GM19395 (cell line): Measurements from ENCODE around the gene USP17L27.
"Not testable (repeated sequence)": the region's sequence is repeated elsewhere in the genome, so short reads cannot be mapped to it uniquely, and the experiment has no call there.

Source experiments
- ATAC-seq: cut with Tn5 transposase; IDR thresholded peaks from one replicate; pipeline ENCODE4 v1.9.1; 2021; ENCODE audit warnings: mild to moderate bottlenecking, moderate library complexity; ENCODE audit not compliant: unreplicated experiment

The USP17L27 gene, protein sequence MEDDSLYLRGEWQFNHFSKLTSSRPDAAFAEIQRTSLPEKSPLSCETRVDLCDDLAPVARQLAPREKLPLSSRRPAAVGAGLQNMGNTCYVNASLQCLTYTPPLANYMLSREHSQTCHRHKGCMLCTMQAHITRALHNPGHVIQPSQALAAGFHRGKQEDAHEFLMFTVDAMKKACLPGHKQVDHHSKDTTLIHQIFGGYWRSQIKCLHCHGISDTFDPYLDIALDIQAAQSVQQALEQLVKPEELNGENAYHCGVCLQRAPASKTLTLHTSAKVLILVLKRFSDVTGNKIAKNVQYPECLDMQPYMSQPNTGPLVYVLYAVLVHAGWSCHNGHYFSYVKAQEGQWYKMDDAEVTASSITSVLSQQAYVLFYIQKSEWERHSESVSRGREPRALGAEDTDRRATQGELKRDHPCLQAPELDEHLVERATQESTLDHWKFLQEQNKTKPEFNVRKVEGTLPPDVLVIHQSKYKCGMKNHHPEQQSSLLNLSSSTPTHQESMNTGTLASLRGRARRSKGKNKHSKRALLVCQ

DNA sequence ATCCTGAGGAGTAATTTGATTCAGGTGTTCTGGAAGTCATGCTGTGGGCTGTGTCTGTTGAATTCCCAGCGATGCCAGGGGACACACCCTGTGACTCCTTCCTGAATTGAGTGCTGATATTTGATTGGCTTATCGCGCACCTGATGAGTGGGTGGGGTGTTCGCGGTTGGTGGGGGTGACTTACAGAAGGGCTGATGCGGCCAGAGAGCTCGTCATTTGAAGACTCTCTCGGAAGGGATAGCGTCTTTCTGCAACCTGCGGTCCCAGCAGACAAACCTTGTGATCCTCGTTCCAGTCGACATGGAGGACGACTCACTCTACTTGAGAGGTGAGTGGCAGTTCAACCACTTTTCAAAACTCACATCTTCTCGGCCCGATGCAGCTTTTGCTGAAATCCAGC, at the start of gene USP17L27:
Gene USP17L27, plus strand, starts transcription at position 301 of the 400 bp plus-strand sequence. Its CDS starts 0 bp downstream, at position 301.
- ATAC-seq, result not testable (repeated sequence)

DNA sequence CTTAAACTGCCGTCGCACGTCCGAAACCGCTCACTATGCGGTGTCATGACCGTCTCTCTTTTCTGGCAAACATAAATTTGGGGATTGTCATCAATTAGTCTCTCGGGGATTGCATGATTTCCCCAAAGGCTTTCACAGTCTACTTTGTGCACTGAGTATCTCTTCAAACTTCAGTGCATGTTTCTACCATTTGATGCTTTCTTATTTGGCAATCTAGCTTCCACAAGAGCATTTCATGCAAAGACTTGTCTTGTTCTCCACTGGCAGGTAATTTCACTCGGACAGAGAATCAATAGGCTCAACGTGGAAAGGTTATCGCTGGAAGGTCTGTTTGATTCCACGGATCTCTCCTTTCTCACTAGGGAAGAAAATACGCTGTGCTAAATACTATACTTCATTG, 19.8 kb upstream of the USP17L27 start:
- ATAC-seq, result not testable (repeated sequence)

DNA sequence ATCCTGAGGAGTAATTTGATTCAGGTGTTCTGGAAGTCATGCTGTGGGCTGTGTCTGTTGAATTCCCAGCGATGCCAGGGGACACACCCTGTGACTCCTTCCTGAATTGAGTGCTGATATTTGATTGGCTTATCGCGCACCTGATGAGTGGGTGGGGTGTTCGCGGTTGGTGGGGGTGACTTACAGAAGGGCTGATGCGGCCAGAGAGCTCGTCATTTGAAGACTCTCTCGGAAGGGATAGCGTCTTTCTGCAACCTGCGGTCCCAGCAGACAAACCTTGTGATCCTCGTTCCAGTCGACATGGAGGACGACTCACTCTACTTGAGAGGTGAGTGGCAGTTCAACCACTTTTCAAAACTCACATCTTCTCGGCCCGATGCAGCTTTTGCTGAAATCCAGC, 19.1 kb upstream of the USP17L27 start, which contains the start of gene USP17L24:
Gene USP17L24, plus strand, starts transcription at position 301 of the 400 bp plus-strand sequence. Its CDS starts 0 bp downstream, at position 301.
- ATAC-seq, result not testable (repeated sequence)

DNA sequence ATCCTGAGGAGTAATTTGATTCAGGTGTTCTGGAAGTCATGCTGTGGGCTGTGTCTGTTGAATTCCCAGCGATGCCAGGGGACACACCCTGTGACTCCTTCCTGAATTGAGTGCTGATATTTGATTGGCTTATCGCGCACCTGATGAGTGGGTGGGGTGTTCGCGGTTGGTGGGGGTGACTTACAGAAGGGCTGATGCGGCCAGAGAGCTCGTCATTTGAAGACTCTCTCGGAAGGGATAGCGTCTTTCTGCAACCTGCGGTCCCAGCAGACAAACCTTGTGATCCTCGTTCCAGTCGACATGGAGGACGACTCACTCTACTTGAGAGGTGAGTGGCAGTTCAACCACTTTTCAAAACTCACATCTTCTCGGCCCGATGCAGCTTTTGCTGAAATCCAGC, 14.3 kb upstream of the USP17L27 start, which contains the start of gene USP17L25:
Gene USP17L25, plus strand, starts transcription at position 301 of the 400 bp plus-strand sequence. Its CDS starts 0 bp downstream, at position 301.
- ATAC-seq, result not testable (repeated sequence)

DNA sequence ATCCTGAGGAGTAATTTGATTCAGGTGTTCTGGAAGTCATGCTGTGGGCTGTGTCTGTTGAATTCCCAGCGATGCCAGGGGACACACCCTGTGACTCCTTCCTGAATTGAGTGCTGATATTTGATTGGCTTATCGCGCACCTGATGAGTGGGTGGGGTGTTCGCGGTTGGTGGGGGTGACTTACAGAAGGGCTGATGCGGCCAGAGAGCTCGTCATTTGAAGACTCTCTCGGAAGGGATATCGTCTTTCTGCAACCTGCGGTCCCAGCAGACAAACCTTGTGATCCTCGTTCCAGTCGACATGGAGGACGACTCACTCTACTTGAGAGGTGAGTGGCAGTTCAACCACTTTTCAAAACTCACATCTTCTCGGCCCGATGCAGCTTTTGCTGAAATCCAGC, 9.6 kb upstream of the USP17L27 start, which contains the start of gene USP17L26:
Gene USP17L26, plus strand, starts transcription at position 301 of the 400 bp plus-strand sequence. Its CDS starts 0 bp downstream, at position 301.
- not testable (repeated sequence) for ATAC-seq

DNA sequence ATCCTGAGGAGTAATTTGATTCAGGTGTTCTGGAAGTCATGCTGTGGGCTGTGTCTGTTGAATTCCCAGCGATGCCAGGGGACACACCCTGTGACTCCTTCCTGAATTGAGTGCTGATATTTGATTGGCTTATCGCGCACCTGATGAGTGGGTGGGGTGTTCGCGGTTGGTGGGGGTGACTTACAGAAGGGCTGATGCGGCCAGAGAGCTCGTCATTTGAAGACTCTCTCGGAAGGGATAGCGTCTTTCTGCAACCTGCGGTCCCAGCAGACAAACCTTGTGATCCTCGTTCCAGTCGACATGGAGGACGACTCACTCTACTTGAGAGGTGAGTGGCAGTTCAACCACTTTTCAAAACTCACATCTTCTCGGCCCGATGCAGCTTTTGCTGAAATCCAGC, 4.8 kb upstream of the USP17L27 start, which contains the start of gene USP17L5:
Gene USP17L5, plus strand, starts transcription at position 301 of the 400 bp plus-strand sequence. Its CDS starts 0 bp downstream, at position 301.
- not testable (repeated sequence) for ATAC-seq

DNA sequence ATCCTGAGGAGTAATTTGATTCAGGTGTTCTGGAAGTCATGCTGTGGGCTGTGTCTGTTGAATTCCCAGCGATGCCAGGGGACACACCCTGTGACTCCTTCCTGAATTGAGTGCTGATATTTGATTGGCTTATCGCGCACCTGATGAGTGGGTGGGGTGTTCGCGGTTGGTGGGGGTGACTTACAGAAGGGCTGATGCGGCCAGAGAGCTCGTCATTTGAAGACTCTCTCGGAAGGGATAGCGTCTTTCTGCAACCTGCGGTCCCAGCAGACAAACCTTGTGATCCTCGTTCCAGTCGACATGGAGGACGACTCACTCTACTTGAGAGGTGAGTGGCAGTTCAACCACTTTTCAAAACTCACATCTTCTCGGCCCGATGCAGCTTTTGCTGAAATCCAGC, 4.6 kb downstream of the USP17L27 start, which contains the start of gene USP17L28:
Gene USP17L28, plus strand, starts transcription at position 301 of the 400 bp plus-strand sequence. Its CDS starts 0 bp downstream, at position 301.
- not testable (repeated sequence) for ATAC-seq

DNA sequence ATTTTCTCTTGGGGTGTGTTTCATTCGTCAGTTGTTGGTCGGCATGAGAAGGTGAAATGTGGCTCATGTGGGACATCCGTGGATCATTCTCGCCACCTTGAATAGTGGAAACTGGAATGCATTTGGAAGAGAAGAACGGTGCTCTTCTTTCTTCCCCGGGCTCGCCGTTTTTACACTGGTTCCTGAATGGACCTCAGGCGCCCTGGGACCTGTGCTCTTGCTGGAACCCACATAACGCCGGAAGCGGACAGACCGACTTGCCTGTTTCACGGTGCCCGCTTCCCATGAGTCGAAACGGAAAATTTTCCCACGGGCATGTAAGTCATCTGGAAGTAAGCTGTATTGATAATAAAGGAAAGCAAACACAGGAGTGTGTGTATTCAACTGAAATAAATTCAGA, 6.9 kb downstream of the USP17L27 start:
- not testable (repeated sequence) for ATAC-seq

DNA sequence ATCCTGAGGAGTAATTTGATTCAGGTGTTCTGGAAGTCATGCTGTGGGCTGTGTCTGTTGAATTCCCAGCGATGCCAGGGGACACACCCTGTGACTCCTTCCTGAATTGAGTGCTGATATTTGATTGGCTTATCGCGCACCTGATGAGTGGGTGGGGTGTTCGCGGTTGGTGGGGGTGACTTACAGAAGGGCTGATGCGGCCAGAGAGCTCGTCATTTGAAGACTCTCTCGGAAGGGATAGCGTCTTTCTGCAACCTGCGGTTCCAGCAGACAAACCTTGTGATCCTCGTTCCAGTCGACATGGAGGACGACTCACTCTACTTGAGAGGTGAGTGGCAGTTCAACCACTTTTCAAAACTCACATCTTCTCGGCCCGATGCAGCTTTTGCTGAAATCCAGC, 9.4 kb downstream of the USP17L27 start, which contains the start of gene USP17L29:
Gene USP17L29, plus strand, starts transcription at position 301 of the 400 bp plus-strand sequence. Its CDS starts 0 bp downstream, at position 301.
- ATAC-seq, result not testable (repeated sequence)

DNA sequence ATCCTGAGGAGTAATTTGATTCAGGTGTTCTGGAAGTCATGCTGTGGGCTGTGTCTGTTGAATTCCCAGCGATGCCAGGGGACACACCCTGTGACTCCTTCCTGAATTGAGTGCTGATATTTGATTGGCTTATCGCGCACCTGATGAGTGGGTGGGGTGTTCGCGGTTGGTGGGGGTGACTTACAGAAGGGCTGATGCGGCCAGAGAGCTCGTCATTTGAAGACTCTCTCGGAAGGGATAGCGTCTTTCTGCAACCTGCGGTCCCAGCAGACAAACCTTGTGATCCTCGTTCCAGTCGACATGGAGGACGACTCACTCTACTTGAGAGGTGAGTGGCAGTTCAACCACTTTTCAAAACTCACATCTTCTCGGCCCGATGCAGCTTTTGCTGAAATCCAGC, 18.9 kb downstream of the USP17L27 start, which contains the start of gene USP17L30:
Gene USP17L30, plus strand, starts transcription at position 301 of the 400 bp plus-strand sequence. Its CDS starts 0 bp downstream, at position 301.
- not testable (repeated sequence) for ATAC-seq

DNA sequence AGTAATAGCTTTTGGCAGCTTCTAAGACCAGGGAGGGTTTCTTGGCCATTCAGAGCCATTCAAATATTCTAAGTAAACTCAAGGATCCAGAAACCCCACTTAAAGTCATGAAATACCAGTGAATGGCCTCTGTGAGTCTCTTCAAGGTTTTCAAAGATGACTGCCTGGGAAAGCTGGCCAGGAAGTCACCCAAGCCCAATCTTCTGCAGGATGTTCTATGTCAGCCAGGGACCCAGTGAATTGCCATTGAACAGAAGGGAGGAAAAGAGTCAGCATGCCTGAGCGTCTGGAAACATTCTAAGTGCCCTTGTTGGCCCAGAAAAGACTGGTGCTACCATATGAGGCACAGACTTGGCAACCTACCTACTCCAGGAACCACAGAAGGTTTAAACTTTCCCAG, 35.9 kb downstream of the USP17L27 start:
- not testable (repeated sequence) for ATAC-seq

DNA sequence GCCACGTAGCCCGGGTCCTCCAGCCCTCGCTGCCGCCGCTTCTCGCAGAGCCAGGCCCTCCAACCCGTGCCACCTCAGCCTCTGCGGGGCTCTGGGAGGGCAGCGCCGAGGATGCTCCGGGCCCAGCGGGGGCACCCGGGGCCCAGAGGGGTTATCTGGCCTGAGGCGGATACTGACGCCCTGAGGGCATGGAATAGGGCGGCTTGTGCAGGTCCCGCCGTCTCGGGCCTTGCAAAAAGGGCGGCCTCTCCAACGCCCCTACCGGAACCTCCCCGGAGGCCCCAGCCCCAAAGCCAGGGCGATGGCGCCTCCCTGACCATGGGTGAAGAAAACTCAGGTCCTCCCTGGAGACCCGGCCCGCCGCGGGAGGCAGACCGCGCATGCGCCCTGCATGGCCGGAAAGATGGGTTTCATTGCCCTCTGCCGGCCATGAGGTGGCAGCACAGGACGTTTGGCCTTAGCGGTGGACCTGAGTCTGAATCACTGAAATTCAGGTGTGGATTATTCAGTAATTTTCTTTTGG, 37.1 kb downstream of the USP17L27 start:
- ATAC-seq, result not testable (repeated sequence)

DNA sequence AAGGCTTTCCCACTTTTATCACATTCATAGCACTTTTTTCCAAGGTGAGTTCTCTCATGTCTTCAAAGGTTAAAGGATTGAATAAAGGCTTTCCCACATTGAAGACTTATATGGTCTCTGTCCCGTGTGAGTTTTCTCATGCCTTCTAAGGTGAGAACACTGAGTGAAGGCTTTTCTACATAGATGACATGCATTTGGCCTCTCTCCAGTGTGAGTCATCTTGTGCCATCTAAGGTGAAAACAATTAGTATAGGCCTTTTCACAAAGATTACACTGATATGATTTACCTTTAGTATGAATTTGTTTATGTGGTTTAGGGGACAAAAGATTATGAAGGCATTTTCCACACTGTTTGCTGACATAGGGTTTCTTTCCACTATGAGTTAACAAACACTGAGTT, 40.2 kb downstream of the USP17L27 start:
- no peak for ATAC-seq

DNA sequence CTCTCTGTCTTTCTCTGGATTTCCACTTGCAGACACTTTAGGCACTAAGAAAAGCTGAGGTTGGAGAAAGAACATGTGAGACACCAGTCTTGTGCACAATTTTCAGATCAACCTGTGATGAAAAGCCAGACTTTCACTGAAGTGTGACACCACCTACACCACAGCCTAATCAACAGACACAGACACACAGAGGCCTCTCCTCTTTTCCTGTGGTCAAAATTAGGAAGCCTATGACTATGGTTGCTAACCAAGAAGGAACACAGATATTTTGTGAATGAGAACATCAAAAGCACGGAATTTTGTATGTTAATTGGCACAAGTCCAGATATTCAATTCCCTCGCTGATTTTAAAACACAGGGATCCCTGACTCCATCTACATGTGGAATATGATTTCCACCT, 45.1 kb downstream of the USP17L27 start:
- not testable (repeated sequence) for ATAC-seq
